ENCODE data around the gene NUP35.

The NUP35 gene

GRCh38 chr2:183209395-183210028, 85.3 kb downstream of the NUP35 start:
- DNase-seq (ENCODE audit: low read depth) = no peak
